Neural progenitor cell (in vitro differentiated cells): ENCODE data around the gene HSPB2. TPM values are rescaled to one million over a fixed set of nuclear protein-coding genes. Genes with fewer than 3 reads are reported as not detected.

Experiments
- DNase-seq: peaks from one replicate; pipeline ENCODE4 v3.0.0-alpha.2; 2016; ENCODE audit warnings: low spot score
- H2AFZ ChIP-seq: fragments of 200-600 bp; sonication (generic); replicated peaks from 2 replicates; pipeline ENCODE4 v1.6.1; 2016; ENCODE audit warnings: antibody characterized with exemption
- H3F3A ChIP-seq: fragments of 200-600 bp; sonication (generic); 2 replicates; pipeline ENCODE4 v1.6.1; 2016; ENCODE audit warnings: antibody characterized with exemption, low read depth
- H3K27ac ChIP-seq: fragments of 200-600 bp; sonication (generic); 2 replicates; pipeline ENCODE4 v1.5.1; 2016; ENCODE audit warnings: mild to moderate bottlenecking
- H3K27me3 ChIP-seq: fragments of 200-600 bp; sonication (generic); 2 replicates; pipeline ENCODE4 v1.6.1; 2016; ENCODE audit warnings: mild to moderate bottlenecking, moderate library complexity
- H3K36me3 ChIP-seq: fragments of 200-600 bp; sonication (generic); 2 replicates; pipeline ENCODE4 v1.5.1; 2016
- H3K4me1 ChIP-seq: fragments of 200-600 bp; sonication (generic); 2 replicates; pipeline ENCODE4 v1.6.1; 2016; ENCODE audit warnings: mixed run types
- H3K4me2 ChIP-seq: fragments of 200-600 bp; sonication (generic); 2 replicates; pipeline ENCODE4 v1.6.1; 2016
- H3K4me3 ChIP-seq: fragments of 200-600 bp; sonication (generic); 2 replicates; pipeline ENCODE4 v1.5.1; 2016
- H3K79me2 ChIP-seq: fragments of 200-600 bp; sonication (generic); 2 replicates; pipeline ENCODE4 v1.6.1; 2016; ENCODE audit warnings: low read depth
- H3K9ac ChIP-seq: fragments of 200-600 bp; sonication (generic); 2 replicates; pipeline ENCODE4 v1.6.1; 2016
- H3K9me3 ChIP-seq: fragments of 200-600 bp; sonication (generic); 2 replicates; pipeline ENCODE4 v1.5.1; 2016; ENCODE audit warnings: low read depth
- H4K20me1 ChIP-seq: fragments of 200-600 bp; sonication (generic); 2 replicates; pipeline ENCODE4 v1.6.1; 2016; ENCODE audit warnings: low read depth
- H3K27ac Mint-ChIP-seq: 3 replicates; pipeline ENCODE4 v1.8.0; 2021; ENCODE audit warnings: mixed read lengths
- H3K27me3 Mint-ChIP-seq: 2 replicates; pipeline ENCODE4 v1.8.0; 2022; ENCODE audit warnings: low read depth, mild to moderate bottlenecking, inconsistent platforms, moderate library complexity, mixed read lengths; ENCODE audit not compliant: insufficient read depth
- H3K36me3 Mint-ChIP-seq: 3 replicates; pipeline ENCODE4 v1.8.0; 2021; ENCODE audit warnings: mixed read lengths
- H3K4me1 Mint-ChIP-seq: 3 replicates; pipeline ENCODE4 v1.8.0; 2021; ENCODE audit warnings: mixed read lengths
- H3K4me3 Mint-ChIP-seq: 3 replicates; pipeline ENCODE4 v1.8.0; 2021; ENCODE audit warnings: mild to moderate bottlenecking, moderate library complexity, mixed read lengths
- H3K9me3 Mint-ChIP-seq: 3 replicates; pipeline ENCODE4 v1.8.0; 2020; ENCODE audit warnings: mixed read lengths
- EZH2 ChIP-seq: fragments of 200-600 bp; sonication (generic); IDR thresholded peaks from 2 replicates; pipeline ENCODE4 v1.6.1; 2017; ENCODE audit warnings: antibody characterized with exemption, mild to moderate bottlenecking, moderate library complexity
- EZH2phosphoT487 ChIP-seq: fragments of 200-600 bp; sonication (generic); IDR thresholded peaks from 2 replicates; pipeline ENCODE4 v1.6.1; 2017; ENCODE audit warnings: antibody characterized with exemption
- total RNA-seq: library from RNA; depleted of rRNA; stranded (reverse); fragments of >200 nt; gene quantifications from 2 replicates; pipeline ENCODE4 v1.2.3, GENCODE V29; 2015; ENCODE audit warnings: low replicate concordance
- TF ChIP-seq, protein P1 (sequence below): fragments of 200-600 bp; sonication (generic); IDR thresholded peaks from 2 replicates; pipeline ENCODE4 v1.5.1; 2017; ENCODE audit warnings: antibody characterized with exemption, mild to moderate bottlenecking

Gene HSPB2
- total RNA-seq, 1 donor from 2014 or later: not detected

DNA sequence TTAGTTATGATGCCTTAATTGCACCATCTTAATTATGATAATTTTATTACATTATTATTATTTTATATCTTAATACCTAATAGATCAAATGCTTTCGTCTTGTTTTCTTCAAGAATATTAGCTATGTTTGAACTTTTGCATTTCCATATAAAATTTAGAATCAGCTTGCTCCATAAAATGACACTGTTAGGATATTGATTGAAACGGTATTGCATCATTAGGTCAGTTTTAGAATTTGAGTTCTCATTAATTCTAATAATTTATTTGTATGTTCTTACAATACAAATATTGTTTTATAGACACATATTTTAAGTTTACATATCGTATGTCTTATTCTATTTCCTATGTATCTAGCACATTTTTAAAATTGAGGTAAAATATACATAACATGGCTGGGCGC lies 26.5 kb upstream of the HSPB2 start:
- no peaks in the 10 kb centered on the region for H3K27me3 ChIP-seq
- Mint-ChIP-seq H3K27me3 (peaks cover 2% of the 10 kb centered on the region), H3K4me1 (no peaks in the 10 kb centered on the region), H3K4me3 (no peak overlapping the region), H3K9me3 (no peaks in the 10 kb centered on the region), H3K27ac (no peak overlapping the region), H3K36me3 (peaks cover 2% of the 10 kb centered on the region)
- no peaks in the 10 kb centered on the region for H4K20me1 ChIP-seq
- H3K79me2 ChIP-seq: no peaks in the 10 kb centered on the region
- H3K4me1 ChIP-seq: no peaks in the 10 kb centered on the region
- no peak for DNase-seq
- no peak overlapping the region for H2AFZ ChIP-seq
- H3K4me3 ChIP-seq: no peak overlapping the region
- no peaks in the 10 kb centered on the region for H3K36me3 ChIP-seq
- no peak overlapping the region for H3K27ac ChIP-seq
- H3K9me3 ChIP-seq: no peaks in the 10 kb centered on the region
- TF ChIP-seq, protein P1, sequence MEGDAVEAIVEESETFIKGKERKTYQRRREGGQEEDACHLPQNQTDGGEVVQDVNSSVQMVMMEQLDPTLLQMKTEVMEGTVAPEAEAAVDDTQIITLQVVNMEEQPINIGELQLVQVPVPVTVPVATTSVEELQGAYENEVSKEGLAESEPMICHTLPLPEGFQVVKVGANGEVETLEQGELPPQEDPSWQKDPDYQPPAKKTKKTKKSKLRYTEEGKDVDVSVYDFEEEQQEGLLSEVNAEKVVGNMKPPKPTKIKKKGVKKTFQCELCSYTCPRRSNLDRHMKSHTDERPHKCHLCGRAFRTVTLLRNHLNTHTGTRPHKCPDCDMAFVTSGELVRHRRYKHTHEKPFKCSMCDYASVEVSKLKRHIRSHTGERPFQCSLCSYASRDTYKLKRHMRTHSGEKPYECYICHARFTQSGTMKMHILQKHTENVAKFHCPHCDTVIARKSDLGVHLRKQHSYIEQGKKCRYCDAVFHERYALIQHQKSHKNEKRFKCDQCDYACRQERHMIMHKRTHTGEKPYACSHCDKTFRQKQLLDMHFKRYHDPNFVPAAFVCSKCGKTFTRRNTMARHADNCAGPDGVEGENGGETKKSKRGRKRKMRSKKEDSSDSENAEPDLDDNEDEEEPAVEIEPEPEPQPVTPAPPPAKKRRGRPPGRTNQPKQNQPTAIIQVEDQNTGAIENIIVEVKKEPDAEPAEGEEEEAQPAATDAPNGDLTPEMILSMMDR: no peak
- TF ChIP-seq EZH2 (no peak), EZH2phosphoT487 (no peak)
- H3K9ac ChIP-seq: no peak overlapping the region
- no peak overlapping the region for H3K4me2 ChIP-seq
- H3F3A ChIP-seq: no peaks in the 10 kb centered on the region

DNA sequence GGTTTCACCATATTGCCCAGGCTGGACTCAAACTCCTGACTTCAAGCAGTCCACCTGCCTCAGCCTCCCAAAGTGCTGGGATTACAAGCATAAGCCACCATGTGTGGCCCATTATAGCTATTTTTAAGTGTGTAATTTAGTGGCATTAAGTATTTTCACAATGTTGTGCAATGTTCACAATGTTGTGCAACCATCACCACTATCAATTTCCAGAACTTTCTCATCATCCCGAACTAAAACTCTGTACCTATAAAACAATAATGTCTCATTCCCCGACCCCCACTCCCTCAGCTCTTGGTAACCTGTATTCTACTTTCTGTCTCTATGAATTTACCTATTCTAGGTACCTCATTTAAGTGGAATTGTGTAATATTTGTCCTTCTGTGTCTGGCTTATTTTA lies 25.7 kb upstream of the HSPB2 start:
- Histone ChIP-seq H3K9me3 (no peaks in the 10 kb centered on the region), H3K4me1 (no peaks in the 10 kb centered on the region), H3K4me2 (no peak overlapping the region), H3K27ac (no peak overlapping the region), H4K20me1 (no peaks in the 10 kb centered on the region), H3K4me3 (no peak overlapping the region), H3K79me2 (no peaks in the 10 kb centered on the region), H3K27me3 (no peaks in the 10 kb centered on the region), H3F3A (no peaks in the 10 kb centered on the region), H2AFZ (no peak overlapping the region), H3K36me3 (no peaks in the 10 kb centered on the region), H3K9ac (no peak overlapping the region)
- no peak for DNase-seq
- Mint-ChIP-seq H3K27ac (no peak overlapping the region), H3K4me3 (no peak overlapping the region), H3K9me3 (no peaks in the 10 kb centered on the region), H3K4me1 (no peaks in the 10 kb centered on the region), H3K36me3 (peaks cover 2% of the 10 kb centered on the region), H3K27me3 (peaks cover 2% of the 10 kb centered on the region)
- TF ChIP-seq EZH2 (no peak), EZH2phosphoT487 (no peak)
- TF ChIP-seq, protein P1: no peak

DNA sequence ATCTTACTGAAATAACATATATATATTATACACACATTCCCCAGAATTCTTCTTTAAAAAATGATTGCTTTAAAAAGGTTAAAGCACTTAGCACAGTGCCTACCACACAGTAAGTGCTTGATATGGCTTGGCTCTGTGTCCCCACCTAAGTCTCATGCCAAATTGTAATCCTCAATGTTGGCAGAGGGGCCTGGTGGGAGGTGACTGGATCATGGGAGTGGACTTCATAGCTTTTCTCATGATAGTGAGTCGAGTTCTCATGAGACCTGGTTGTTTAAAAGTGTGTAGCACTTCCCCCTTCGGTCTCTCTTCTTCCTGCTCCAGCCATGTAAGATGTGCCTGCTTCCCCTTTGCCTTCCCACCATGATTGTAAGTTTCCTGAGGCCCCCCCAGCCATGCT lies 7.1 kb upstream of the HSPB2 start:
- H3K4me1 ChIP-seq: no peaks in the 10 kb centered on the region
- TF ChIP-seq, protein P1: no peak
- TF ChIP-seq EZH2phosphoT487: no peak
- TF ChIP-seq EZH2: no peak

DNA sequence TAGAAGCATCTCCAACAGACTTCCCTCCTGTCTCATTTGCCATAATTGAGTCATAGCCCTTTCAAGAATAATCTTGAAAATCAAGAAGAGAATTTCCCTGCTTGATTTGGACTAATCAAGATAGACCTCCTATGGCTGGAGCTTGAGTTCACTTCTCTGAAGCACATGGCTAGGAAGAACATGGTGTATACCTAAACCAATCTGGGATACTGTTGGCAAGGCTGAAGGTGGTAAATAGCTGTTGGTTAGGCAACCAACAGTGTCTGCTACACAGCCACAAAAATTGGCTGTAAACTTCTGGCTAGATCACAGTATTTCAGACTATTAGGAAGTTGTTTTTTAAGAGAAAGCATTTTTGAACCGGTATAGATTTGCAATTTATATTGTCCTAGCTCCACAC lies 5.9 kb upstream of the HSPB2 start:
- TF ChIP-seq EZH2 (no peak), EZH2phosphoT487 (no peak)
- TF ChIP-seq, protein P1: no peak
- no peaks in the 10 kb centered on the region for H3K4me1 ChIP-seq
- no peak overlapping the region for H3K27ac Mint-ChIP-seq
- H3K36me3 ChIP-seq: no peaks in the 10 kb centered on the region
- H3K4me3 Mint-ChIP-seq: no peak overlapping the region
- no peaks in the 10 kb centered on the region for H4K20me1 ChIP-seq
- peaks cover 8% of the 10 kb centered on the region for H3K4me1 Mint-ChIP-seq
- no peak overlapping the region for H3K4me3 ChIP-seq
- no peak for DNase-seq
- no peak overlapping the region for H3K4me2 ChIP-seq
- no peaks in the 10 kb centered on the region for H3K36me3 Mint-ChIP-seq
- no peaks in the 10 kb centered on the region for H3K9me3 ChIP-seq
- H3K9ac ChIP-seq: no peak overlapping the region
- no peaks in the 10 kb centered on the region for H3K9me3 Mint-ChIP-seq
- H3K27me3 Mint-ChIP-seq: no peaks in the 10 kb centered on the region
- H3K27me3 ChIP-seq: no peaks in the 10 kb centered on the region
- H2AFZ ChIP-seq: no peak overlapping the region
- no peak overlapping the region for H3K27ac ChIP-seq
- H3K79me2 ChIP-seq: no peaks in the 10 kb centered on the region
- H3F3A ChIP-seq: no peaks in the 10 kb centered on the region

More for the DNA sequence above, 7.1 kb upstream of the HSPB2 start:
- Mint-ChIP-seq H3K4me3 (no peak overlapping the region), H3K27me3 (no peaks in the 10 kb centered on the region), H3K4me1 (no peaks in the 10 kb centered on the region), H3K36me3 (no peaks in the 10 kb centered on the region), H3K27ac (no peak overlapping the region), H3K9me3 (no peaks in the 10 kb centered on the region)
- H3K4me2 ChIP-seq: no peak overlapping the region
- H3K9ac ChIP-seq: no peak overlapping the region
- no peak for DNase-seq
- H3K4me3 ChIP-seq: no peak overlapping the region
- no peaks in the 10 kb centered on the region for H3F3A ChIP-seq
- no peaks in the 10 kb centered on the region for H3K36me3 ChIP-seq
- no peaks in the 10 kb centered on the region for H4K20me1 ChIP-seq
- H3K27me3 ChIP-seq: no peaks in the 10 kb centered on the region
- no peak overlapping the region for H3K27ac ChIP-seq
- no peak overlapping the region for H2AFZ ChIP-seq
- H3K79me2 ChIP-seq: no peaks in the 10 kb centered on the region
- no peaks in the 10 kb centered on the region for H3K9me3 ChIP-seq
